NT2/D1 (cell line): ENCODE results near the gene TTC12.

ENCODE experiments used
- SUZ12 ChIP-seq: IDR thresholded peaks from 2 replicates; pipeline ENCODE4 v1.6.1; 2011; ENCODE audit not compliant: insufficient read length, insufficient read depth; ENCODE audit errors: extremely low read depth
- YY1 ChIP-seq: IDR thresholded peaks from 2 replicates; pipeline ENCODE4 v1.6.1; 2011; ENCODE audit not compliant: insufficient read length, insufficient read depth
- ZNF274 ChIP-seq: IDR thresholded peaks from 2 replicates; pipeline ENCODE4 v1.6.1; 2011; ENCODE audit warnings: mild to moderate bottlenecking, low read depth, low read length

DNA sequence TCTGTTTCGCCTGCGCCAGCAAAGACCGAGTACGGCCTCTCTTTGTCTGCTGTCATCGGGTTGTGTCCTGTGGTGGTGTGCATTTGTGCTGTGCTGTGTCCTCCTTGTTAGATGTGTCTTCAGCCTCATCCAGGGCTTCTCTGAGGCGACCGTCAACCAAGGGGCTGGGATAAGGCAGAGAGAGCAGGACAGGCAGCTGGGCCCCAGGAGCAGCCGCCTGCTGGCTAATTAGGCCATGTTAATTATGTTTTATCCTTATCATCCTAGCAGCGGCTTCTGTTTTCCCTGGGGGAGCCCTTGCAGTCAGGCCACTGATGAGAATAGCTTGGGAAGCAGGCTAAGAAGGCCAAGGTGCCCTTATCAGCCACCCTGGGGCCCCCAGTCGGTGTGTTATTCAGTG, 40.7 kb upstream of the TTC12 start:
- no peak for TF ChIP-seq ZNF274
- TF ChIP-seq YY1, result no peak
- no peak for TF ChIP-seq SUZ12
